HEK293 (cell line): ENCODE measurements around the gene KLK6.

ENCODE experiments used
- CTCF ChIA-PET: fragments of 350-600 bp; formaldehyde crosslinking; extraction: SDS; loops from one replicate; lab custom pipeline; 2021; ENCODE audit warnings: antibody characterized with exemption; lab: Yijun Ruan, JAX
- POLR2A ChIA-PET: fragments of 300-600 bp; formaldehyde crosslinking; extraction: SDS; loops from one replicate; lab custom pipeline; 2020; ENCODE audit warnings: antibody characterized with exemption, inconsistent platforms; lab: Yijun Ruan, JAX
- H3K27ac ChIP-seq: fragments of 200-500 bp; sonication (Bioruptor generic); 2 replicates; pipeline ENCODE4 v1.5.1; 2014; ENCODE audit warnings: low read depth, low read length, control low read depth, inconsistent platforms; ENCODE audit errors: extremely low read depth
- H3K36me3 ChIP-seq, 2 experiments: fragments of 200-500 bp in 1 of 2; sonication (Bioruptor generic) in 1 of 2; 1 replicate in 1 of 2; 2 replicates in 1 of 2; pipeline ENCODE4 v1.5.1; 2014 to 2017; ENCODE audit warnings: inconsistent platforms in 2 of 2, low read length in 2 of 2; ENCODE audit not compliant: control insufficient read depth in 2 of 2, insufficient read depth in 1 of 2
- H3K4me1 ChIP-seq: fragments of 200-500 bp; sonication (Bioruptor generic); 2 replicates; pipeline ENCODE4 v1.5.1; 2014; ENCODE audit warnings: mild to moderate bottlenecking, low read length, inconsistent platforms; ENCODE audit not compliant: control insufficient read depth, insufficient read depth
- H3K4me3 ChIP-seq: 2 replicates; pipeline ENCODE4 v1.5.1; 2011; ENCODE audit warnings: low read depth, mild to moderate bottlenecking, control low read depth, low read length, moderate library complexity
- H3K9me3 ChIP-seq: fragments of 200-500 bp; sonication (Bioruptor generic); 2 replicates; pipeline ENCODE4 v1.5.1; 2014; ENCODE audit warnings: low read depth, low read length, inconsistent platforms; ENCODE audit not compliant: control insufficient read depth, insufficient read depth
- MZF1 ChIP-seq: fragments of 450-650 bp; formaldehyde crosslinking; IDR thresholded peaks from 2 replicates; pipeline ENCODE4 v1.5.1; 2017; ENCODE audit warnings: missing biosample characterization, missing genetic modification characterization, borderline replicate concordance
- PATZ1 ChIP-seq: fragments of 450-650 bp; formaldehyde crosslinking; IDR thresholded peaks from 2 replicates; pipeline ENCODE4 v1.5.1; 2016; ENCODE audit warnings: missing biosample characterization, missing genetic modification characterization
- PBX3 ChIP-seq: sonication (generic); formaldehyde crosslinking; IDR thresholded peaks from 2 replicates; pipeline ENCODE4 v1.8.1; 2022; ENCODE audit warnings: mild to moderate bottlenecking, moderate library complexity, missing genetic modification reagents
- SETDB1 ChIP-seq: IDR thresholded peaks from one replicate; pipeline ENCODE4 v1.6.1; 2017; ENCODE audit warnings: mild to moderate bottlenecking, low read length, moderate library complexity, mixed read lengths; ENCODE audit not compliant: insufficient read length
- ZFP3 ChIP-seq: fragments of 450-650 bp; formaldehyde crosslinking; IDR thresholded peaks from 2 replicates; pipeline ENCODE4 v1.5.1; 2016; ENCODE audit warnings: low read depth, missing biosample characterization, missing genetic modification characterization
- ZIC2 ChIP-seq: fragments of 450-650 bp; formaldehyde crosslinking; IDR thresholded peaks from 2 replicates; pipeline ENCODE4 v1.5.1; 2016; ENCODE audit warnings: missing biosample characterization, missing genetic modification characterization
- ZNF274 ChIP-seq, 2 experiments: fragments of 200-500 bp in 1 of 2; fragments of 450-650 bp in 1 of 2; sonication (Bioruptor generic) in 1 of 2; formaldehyde crosslinking in 1 of 2; IDR thresholded peaks; 2 replicates each; pipeline versions ENCODE4 v1.5.1 to v1.6.1; 2014 to 2016; ENCODE audit warnings: borderline replicate concordance in 1 of 2, inconsistent platforms in 1 of 2, low read length in 1 of 2, missing biosample characterization in 1 of 2, missing genetic modification characterization in 1 of 2
- ZNF302 ChIP-seq: fragments of 450-650 bp; formaldehyde crosslinking; IDR thresholded peaks from 2 replicates; pipeline ENCODE4 v1.5.1; 2016; ENCODE audit warnings: missing biosample characterization, missing genetic modification characterization, low read depth
- ZNF426 ChIP-seq: fragments of 450-650 bp; formaldehyde crosslinking; IDR thresholded peaks from 2 replicates; pipeline ENCODE4 v1.5.1; 2017; ENCODE audit warnings: missing biosample characterization, missing genetic modification characterization, mild to moderate bottlenecking, inconsistent platforms, moderate library complexity
- ZNF518A ChIP-seq: fragments of 450-650 bp; formaldehyde crosslinking; conservative IDR thresholded peaks from 2 replicates; pipeline ENCODE4 v1.5.1; 2016; ENCODE audit warnings: low read depth, missing biosample characterization, missing genetic modification characterization
- ZNF768 ChIP-seq: fragments of 450-650 bp; formaldehyde crosslinking; IDR thresholded peaks from 2 replicates; pipeline ENCODE4 v1.5.1; 2018; ENCODE audit warnings: missing biosample characterization, mild to moderate bottlenecking, missing genetic modification characterization
- TF ChIP-seq, protein P1 (sequence below): fragments of 450-650 bp; formaldehyde crosslinking; IDR thresholded peaks from 2 replicates; pipeline ENCODE4 v1.5.1; 2016; ENCODE audit warnings: missing biosample characterization, missing genetic modification characterization

KLK6 gene

GRCh38 chr19:50921426-50922316, 47.7 kb downstream of the KLK6 start (continued):
- TF ChIP-seq, protein P1, sequence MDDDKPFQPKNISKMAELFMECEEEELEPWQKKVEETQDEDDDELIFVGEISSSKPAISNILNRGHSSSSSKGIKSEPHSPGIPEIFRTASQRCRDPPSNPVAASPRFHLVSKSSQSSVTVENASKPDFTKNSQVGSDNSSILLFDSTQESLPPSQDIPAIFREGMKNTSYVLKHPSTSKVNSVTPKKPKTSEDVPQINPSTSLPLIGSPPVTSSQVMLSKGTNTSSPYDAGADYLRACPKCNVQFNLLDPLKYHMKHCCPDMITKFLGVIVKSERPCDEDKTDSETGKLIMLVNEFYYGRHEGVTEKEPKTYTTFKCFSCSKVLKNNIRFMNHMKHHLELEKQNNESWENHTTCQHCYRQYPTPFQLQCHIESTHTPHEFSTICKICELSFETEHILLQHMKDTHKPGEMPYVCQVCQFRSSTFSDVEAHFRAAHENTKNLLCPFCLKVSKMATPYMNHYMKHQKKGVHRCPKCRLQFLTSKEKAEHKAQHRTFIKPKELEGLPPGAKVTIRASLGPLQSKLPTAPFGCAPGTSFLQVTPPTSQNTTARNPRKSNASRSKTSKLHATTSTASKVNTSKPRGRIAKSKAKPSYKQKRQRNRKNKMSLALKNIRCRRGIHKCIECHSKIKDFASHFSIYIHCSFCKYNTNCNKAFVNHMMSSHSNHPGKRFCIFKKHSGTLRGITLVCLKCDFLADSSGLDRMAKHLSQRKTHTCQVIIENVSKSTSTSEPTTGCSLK (tag by site-specific recombination), result no peak
- TF ChIP-seq ZIC2 (tag by site-specific recombination) (peak; percentile 99), PATZ1 (tag by site-specific recombination) (peak; percentile 37; the same call in 1 of the 2 replicates), SETDB1 (no peak), ZNF302 (tag by site-specific recombination) (no peak)

DNA sequence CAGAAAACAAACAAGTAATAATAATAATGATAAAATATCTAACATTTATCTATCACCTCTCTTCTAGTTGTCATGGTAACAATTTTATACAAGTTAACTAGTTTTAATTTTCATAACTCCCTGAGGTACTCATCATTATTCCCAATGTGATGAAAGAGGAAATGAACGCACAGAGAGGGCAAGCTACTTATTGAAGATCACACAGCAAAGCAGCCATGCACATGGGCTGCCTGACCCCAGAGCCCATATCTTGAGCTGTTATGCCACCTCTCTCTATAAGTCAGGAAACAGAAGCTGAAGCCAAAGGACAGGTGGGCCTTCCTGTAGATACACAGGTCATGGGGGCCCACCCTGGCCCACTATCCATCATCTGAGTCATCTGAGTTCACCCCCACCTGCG, 53.3 kb downstream of the KLK6 start:
- Histone ChIP-seq H3K36me3 (no peaks in the 10 kb centered on the region), H3K4me1 (peaks cover 3% of the 10 kb centered on the region), H3K27ac (no peak overlapping the region), H3K4me3 (no peak overlapping the region), H3K9me3 (no peaks in the 10 kb centered on the region)
- ChIA-PET POLR2A (interaction anchor here (0.6 to 1.5 kb wide), 2 partner anchors 45 to 111 kb away, joined by 4 to 9 read pairs; no protein-coding TSS in a partner anchor), CTCF (interaction anchor here (0.7 kb wide), 2 partner anchors 10 to 50 kb away, joined by 3 to 4 read pairs; no protein-coding TSS in a partner anchor)
- TF ChIP-seq ZFP3 (tag by site-specific recombination) (no peak), MZF1 (no peak), ZNF274 (IDR thresholded peaks at IDR 0.05; ENCODE audit: low read length) (no peak), ZNF274 (tag by site-specific recombination; IDR thresholded peaks at IDR 0.05; ENCODE audit: borderline replicate concordance) (no peak), ZNF518A (tag by site-specific recombination) (no peak), ZNF426 (tag by site-specific recombination) (no peak), ZNF768 (tag by site-specific recombination) (0 out of 2 replicates have a peak, but pooled peaks have one; percentile 69), PBX3 (CRISPR knock-in tag) (no peak)
